Measurements from ENCODE around the gene CSRP1. TPM values are rescaled to one million over a fixed set of nuclear protein-coding genes. Genes with fewer than 3 reads are reported as not detected.

The CSRP1 gene
- total and polyA plus RNA-seq, 2 of the 13 experiments (the other 11 are each of a cell fraction or from before 2014, with no cell fraction given): 17.7 to 68.9 TPM

- no peak for TF ChIP-seq ZHX1 (CRISPR knock-in tag; IDR thresholded peaks at IDR 0.05; ENCODE audit: low read depth)
- no peak for TF ChIP-seq REXO4 (CRISPR knock-in tag; IDR thresholded peaks at IDR 0.05; ENCODE audit: borderline replicate concordance)
- TF ChIP-seq ZNF879 (CRISPR knock-in tag; IDR thresholded peaks at IDR 0.05): no peak
- TF ChIP-seq AHDC1 (CRISPR knock-in tag; IDR thresholded peaks at IDR 0.05; ENCODE audit: borderline replicate concordance): peak; percentile 49; the same call in 1 of the 2 replicates
- TF ChIP-seq NR2F2 (IDR thresholded peaks at IDR 0.05; ENCODE audit: borderline replicate concordance, low read depth): 0 out of 2 replicates have a peak, but pooled peaks have one; percentile 60
- no peak for TF ChIP-seq SP140L (CRISPR knock-in tag; IDR thresholded peaks at IDR 0.05; ENCODE audit: borderline replicate concordance)
- no peak for TF ChIP-seq MEIS1 (CRISPR knock-in tag; IDR thresholded peaks at IDR 0.05; ENCODE audit: borderline replicate concordance)
- no peak for TF ChIP-seq ZSCAN29 (CRISPR knock-in tag; conservative IDR thresholded peaks at IDR 0.05)
- TF ChIP-seq ZNF260 (CRISPR knock-in tag; IDR thresholded peaks at IDR 0.05; ENCODE audit: borderline replicate concordance, low read depth): no peak
- TF ChIP-seq GABPB1 (CRISPR knock-in tag; IDR thresholded peaks at IDR 0.05): no peak
- no peak; the same call in 1 of the 2 replicates for TF ChIP-seq STAT6 (CRISPR knock-in tag; IDR thresholded peaks at IDR 0.05; ENCODE audit: borderline replicate concordance)
- TF ChIP-seq ZNF484 (CRISPR knock-in tag; IDR thresholded peaks at IDR 0.05; ENCODE audit: borderline replicate concordance, low read depth): no peak
Measured at GRCh38 chr1:201495551-201496295, 11.2 kb downstream of the CSRP1 start (continued).
